ENCODE results near the gene EMC7.

DNA sequence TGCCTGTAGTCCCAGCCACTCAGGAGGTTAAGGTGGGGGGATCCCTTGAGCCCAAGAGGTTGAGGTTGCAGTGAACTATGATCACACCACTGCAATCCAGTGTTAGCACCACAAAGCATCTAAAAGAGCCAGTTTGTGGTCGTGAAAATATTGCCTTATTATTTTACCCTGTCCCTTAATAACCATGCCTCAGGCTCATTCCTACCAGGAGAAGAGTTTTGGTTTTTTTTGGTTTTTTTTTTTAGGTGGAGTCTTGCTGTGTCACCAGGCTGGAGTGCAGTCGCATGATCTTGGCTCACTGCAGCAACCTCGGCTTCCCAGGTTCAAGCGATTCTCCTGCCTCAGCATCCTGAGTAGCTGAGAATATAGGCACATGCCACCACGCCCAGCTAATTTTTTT lies 44.8 kb downstream of the EMC7 start:
- TF ChIP-seq POLR2A (IDR thresholded peaks at IDR 0.05) (no peak), POLR2AphosphoS5 (IDR thresholded peaks at IDR 0.05; ENCODE audit: insufficient read depth in 1 of 2, low read depth in 1 of 2) (no peak)
- TF ChIP-seq, protein P1, sequence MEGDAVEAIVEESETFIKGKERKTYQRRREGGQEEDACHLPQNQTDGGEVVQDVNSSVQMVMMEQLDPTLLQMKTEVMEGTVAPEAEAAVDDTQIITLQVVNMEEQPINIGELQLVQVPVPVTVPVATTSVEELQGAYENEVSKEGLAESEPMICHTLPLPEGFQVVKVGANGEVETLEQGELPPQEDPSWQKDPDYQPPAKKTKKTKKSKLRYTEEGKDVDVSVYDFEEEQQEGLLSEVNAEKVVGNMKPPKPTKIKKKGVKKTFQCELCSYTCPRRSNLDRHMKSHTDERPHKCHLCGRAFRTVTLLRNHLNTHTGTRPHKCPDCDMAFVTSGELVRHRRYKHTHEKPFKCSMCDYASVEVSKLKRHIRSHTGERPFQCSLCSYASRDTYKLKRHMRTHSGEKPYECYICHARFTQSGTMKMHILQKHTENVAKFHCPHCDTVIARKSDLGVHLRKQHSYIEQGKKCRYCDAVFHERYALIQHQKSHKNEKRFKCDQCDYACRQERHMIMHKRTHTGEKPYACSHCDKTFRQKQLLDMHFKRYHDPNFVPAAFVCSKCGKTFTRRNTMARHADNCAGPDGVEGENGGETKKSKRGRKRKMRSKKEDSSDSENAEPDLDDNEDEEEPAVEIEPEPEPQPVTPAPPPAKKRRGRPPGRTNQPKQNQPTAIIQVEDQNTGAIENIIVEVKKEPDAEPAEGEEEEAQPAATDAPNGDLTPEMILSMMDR (IDR thresholded peaks at IDR 0.05): no peak

All from vagina (tissue), 2 donors.